ENCODE data around the gene TCFL5.
"Not testable (repeated sequence)": the region's sequence is repeated elsewhere in the genome, so short reads cannot be mapped to it uniquely, and the experiment has no call there.

The TCFL5 gene

DNA sequence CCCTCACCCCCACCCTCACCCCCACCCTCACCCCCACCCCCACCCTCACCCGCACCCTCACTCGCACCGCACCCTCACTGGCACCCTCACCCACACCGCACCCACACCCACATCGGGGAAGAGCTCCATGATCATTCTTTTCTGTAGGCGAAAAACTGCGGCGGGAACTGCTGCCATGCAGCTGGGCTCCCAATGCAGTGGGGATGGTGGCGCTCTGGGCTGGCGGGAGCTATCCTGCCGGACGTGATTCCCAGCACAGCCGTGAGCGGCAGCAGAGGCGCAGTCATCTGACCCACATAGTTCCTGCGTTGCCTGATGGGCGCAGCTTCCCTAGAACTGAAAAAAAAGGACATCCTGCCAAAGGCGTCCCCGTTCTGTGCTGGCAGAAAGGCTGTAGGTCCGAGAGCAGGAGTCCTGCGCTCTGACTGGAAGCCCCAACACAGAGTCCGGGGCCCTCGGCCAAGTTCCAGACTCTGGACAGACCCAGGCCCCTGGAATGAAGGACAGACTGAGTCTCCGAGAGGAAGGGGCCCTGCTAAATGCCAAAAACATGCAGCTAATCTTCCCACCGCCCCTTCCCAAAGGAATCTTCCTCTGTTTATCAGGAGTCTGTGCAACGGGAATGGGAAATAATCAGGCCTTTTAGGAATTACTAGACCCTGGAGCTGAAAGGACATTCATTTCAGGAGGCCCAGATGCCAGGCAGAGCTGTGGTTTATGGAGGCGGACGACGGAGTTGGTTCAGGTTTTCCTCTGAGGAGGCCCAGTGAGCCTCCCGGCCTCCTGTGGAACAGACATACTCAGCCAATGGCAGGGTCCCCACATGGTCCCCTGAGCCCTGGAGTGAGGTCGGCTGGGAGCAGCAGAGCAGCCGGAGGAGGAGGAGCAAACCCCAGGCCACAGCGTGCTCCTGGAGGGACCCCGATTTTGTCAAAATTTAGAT lies 14.1 kb upstream of the TCFL5 start:
- no peak for DNase-seq (ENCODE audit: low read depth)
- no peak for TF ChIP-seq POLR2A (IDR thresholded peaks at IDR 0.05; ENCODE audit: extremely low read depth, insufficient read length)
- TF ChIP-seq, protein P1, sequence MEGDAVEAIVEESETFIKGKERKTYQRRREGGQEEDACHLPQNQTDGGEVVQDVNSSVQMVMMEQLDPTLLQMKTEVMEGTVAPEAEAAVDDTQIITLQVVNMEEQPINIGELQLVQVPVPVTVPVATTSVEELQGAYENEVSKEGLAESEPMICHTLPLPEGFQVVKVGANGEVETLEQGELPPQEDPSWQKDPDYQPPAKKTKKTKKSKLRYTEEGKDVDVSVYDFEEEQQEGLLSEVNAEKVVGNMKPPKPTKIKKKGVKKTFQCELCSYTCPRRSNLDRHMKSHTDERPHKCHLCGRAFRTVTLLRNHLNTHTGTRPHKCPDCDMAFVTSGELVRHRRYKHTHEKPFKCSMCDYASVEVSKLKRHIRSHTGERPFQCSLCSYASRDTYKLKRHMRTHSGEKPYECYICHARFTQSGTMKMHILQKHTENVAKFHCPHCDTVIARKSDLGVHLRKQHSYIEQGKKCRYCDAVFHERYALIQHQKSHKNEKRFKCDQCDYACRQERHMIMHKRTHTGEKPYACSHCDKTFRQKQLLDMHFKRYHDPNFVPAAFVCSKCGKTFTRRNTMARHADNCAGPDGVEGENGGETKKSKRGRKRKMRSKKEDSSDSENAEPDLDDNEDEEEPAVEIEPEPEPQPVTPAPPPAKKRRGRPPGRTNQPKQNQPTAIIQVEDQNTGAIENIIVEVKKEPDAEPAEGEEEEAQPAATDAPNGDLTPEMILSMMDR (IDR thresholded peaks at IDR 0.05; ENCODE audit: low read depth, low read length), result no peak
- no peak for TF ChIP-seq MYC (IDR thresholded peaks at IDR 0.05; ENCODE audit: low read depth, low read length)
- TF ChIP-seq, protein P2, sequence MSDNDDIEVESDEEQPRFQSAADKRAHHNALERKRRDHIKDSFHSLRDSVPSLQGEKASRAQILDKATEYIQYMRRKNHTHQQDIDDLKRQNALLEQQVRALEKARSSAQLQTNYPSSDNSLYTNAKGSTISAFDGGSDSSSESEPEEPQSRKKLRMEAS (IDR thresholded peaks at IDR 0.05; ENCODE audit: low read depth, low read length), result no peak

DNA sequence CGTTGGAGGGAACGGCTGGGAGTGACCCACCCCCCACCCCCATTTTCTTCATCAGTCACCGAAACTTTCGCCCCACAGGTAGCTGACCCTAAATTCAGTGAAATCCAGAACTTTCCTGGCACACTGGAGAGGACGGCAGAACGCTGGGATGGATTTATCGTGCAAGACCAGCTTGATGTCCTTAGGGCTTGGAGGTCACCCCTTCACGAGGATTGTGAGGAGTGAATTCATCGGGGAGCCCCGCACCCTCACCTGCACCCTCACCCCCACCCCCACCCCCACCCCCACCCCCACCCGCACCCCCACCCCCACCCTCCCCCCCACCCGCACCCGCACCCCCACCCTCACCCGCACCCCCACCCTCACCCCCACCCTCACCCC lies 13.3 kb upstream of the TCFL5 start:
- TF ChIP-seq POLR2A (IDR thresholded peaks at IDR 0.05; ENCODE audit: extremely low read depth, insufficient read length) (no peak), MYC (IDR thresholded peaks at IDR 0.05; ENCODE audit: low read depth, low read length) (no peak)
- TF ChIP-seq, protein P2 (IDR thresholded peaks at IDR 0.05; ENCODE audit: low read depth, low read length), result no peak
- TF ChIP-seq, protein P1 (IDR thresholded peaks at IDR 0.05; ENCODE audit: low read depth, low read length), result no peak
- no peak overlapping the region for H3K4me3 ChIP-seq (ENCODE audit: low read depth, low read length)
- DNase-seq (ENCODE audit: low read depth), result no peak

More for the DNA sequence above, 14.1 kb upstream of the TCFL5 start:
- no peak overlapping the region for H3K4me3 ChIP-seq (ENCODE audit: low read depth, low read length)

DNA sequence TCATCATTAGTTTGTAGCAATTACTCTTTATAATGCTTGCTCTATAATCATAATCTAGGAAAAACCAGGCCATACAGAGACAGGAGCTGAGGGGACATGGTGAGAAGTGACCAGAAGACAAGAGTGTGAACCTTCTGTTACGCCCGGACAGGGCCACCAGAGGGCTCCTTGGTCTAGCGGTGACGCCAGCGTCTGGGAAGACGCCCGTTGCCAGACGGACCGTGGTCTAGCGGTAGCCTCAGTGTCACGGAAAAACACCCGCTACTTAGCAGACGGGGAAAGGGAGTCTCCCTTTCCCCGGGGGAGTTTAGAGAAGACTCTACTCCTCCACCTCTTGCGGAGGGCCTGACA lies 12.0 kb upstream of the TCFL5 start:
- TF ChIP-seq, protein P1 (IDR thresholded peaks at IDR 0.05; ENCODE audit: low read depth, low read length), result peak; percentile 55
- DNase-seq (ENCODE audit: low read depth), result peak; percentile 82
- H3K4me3 ChIP-seq (ENCODE audit: low read depth, low read length), result not testable (repeated sequence)

DNA sequence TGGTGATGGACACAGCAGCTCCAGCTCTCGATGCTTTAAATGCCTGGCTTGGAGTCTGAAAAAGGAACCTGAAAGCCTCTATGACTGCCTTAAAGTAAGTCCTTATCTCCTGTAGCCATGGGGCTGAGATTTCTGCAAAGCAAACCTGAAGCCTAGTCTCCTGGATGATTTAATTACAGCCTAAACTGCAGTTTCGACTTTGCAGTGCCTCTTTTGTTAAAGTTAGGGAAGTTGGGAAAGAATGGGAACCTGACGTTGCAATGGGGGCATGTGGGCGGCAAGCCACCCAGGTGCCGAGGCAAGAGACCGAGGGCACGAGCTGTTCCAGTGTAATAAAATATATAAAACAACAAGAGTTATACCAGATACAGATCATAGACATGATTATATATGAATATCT lies 11.7 kb upstream of the TCFL5 start:
- no peak overlapping the region for H3K4me3 ChIP-seq (ENCODE audit: low read depth, low read length)
- DNase-seq (ENCODE audit: low read depth), result no peak
- TF ChIP-seq MYC (IDR thresholded peaks at IDR 0.05; ENCODE audit: low read depth, low read length) (no peak), POLR2A (IDR thresholded peaks at IDR 0.05; ENCODE audit: extremely low read depth, insufficient read length) (no peak)

DNA sequence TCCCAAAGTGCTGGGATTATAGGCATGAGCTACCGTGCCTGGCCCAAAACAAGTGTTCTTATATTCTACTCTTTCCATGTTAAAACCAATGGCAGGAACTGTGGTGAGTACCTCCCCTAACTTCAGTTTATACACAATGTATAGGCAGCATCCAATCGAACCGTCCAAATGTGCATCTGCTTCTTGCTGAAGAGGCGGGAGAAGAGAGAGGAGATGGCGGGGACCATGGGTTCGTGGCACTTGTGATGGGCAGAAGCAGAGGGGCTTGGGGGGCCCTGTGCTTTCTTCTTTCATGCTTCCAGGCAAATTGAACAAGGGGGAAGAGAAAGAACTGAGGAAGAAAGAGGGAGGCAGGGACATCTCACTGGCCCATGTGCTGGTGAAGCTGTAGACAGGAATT lies 11.2 kb upstream of the TCFL5 start:
- no peak overlapping the region for H3K4me3 ChIP-seq (ENCODE audit: low read depth, low read length)
- DNase-seq (ENCODE audit: low read depth), result no peak
- no peak for TF ChIP-seq MYC (IDR thresholded peaks at IDR 0.05; ENCODE audit: low read depth, low read length)
- TF ChIP-seq POLR2A (IDR thresholded peaks at IDR 0.05; ENCODE audit: extremely low read depth, insufficient read length), result no peak
- TF ChIP-seq, protein P1 (IDR thresholded peaks at IDR 0.05; ENCODE audit: low read depth, low read length), result no peak
- TF ChIP-seq, protein P2 (IDR thresholded peaks at IDR 0.05; ENCODE audit: low read depth, low read length), result no peak

DNA sequence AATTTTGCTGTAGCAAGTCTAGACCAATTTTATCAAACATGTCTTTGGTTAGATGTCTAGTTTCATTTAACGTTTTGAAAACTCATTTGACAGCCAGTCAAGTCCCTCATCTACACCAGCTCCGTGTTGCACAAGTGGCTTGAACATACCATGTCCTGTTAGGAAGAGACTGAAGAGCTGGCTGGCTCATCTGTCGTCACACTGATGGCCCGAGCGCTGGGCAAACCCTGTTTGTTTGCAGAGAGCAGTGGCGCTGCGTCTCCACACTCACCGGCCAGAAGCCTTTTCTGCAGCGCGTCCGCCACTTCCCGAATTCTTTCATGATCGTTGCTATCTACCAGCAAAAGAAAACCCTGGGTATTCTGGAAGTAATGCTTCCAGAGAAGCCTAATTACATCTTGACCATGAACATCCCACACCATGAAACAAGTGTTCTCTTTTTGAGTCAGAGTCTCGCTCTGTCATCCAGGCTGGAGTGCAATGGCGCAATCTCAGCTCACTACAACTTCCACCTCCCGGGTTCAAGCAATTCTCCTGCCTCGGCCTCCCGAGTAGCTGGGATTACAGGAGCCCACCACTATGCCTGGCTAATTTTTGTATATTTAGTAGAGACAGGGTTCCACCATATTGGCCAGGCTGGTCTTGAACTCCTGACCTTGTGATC lies 10.7 kb upstream of the TCFL5 start:
- TF ChIP-seq, protein P1 (IDR thresholded peaks at IDR 0.05; ENCODE audit: low read depth, low read length), result no peak
- TF ChIP-seq POLR2A (IDR thresholded peaks at IDR 0.05; ENCODE audit: extremely low read depth, insufficient read length) (no peak), MYC (IDR thresholded peaks at IDR 0.05; ENCODE audit: low read depth, low read length) (no peak)
- TF ChIP-seq, protein P2 (IDR thresholded peaks at IDR 0.05; ENCODE audit: low read depth, low read length), result no peak
- H3K4me3 ChIP-seq (ENCODE audit: low read depth, low read length), result no peak overlapping the region
- DNase-seq (ENCODE audit: low read depth), result no peak
